ENCODE results near the gene SETBP1.

The SETBP1 gene

GRCh38 chr18:45066886-45067285 is 386.2 kb downstream of the SETBP1 start:
- DNase-seq (ENCODE audit: low read depth in 2 of 2), result no peak

GRCh38 chr18:45068400-45069094 is 387.9 kb downstream of the SETBP1 start:
- DNase-seq (ENCODE audit: low read depth in 2 of 2), result no peak

- DNase-seq (ENCODE audit: low read depth in 2 of 2), result no peak
Measured at GRCh38 chr18:45069546-45069945, 388.9 kb downstream of the SETBP1 start.

GRCh38 chr18:45071956-45072355 is 391.3 kb downstream of the SETBP1 start:
- no peak for DNase-seq (ENCODE audit: low read depth in 2 of 2)

DNA sequence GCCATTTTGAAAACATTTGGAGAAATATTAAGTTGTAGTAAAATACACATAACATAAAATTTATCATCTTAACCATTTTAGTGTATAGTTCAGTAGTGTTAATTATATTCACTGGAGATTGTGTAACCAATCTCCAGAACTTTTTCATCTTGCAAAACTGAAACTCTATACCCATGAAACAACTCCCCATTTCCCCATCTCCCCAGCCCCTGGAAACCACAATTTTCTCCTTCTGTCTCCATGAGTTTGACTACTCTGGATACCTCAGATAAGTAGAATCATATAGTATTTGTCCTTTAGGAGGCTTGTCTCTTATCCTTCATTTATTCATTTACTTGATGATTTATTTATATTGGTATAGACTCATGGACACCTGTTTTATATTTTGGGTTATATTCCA is 392.9 kb downstream of the SETBP1 start:
- DNase-seq (ENCODE audit: low read depth in 2 of 2), result no peak

- DNase-seq (ENCODE audit: low read depth in 2 of 2), result no peak
Measured at GRCh38 chr18:45081566-45082181, 401.0 kb downstream of the SETBP1 start.

DNA sequence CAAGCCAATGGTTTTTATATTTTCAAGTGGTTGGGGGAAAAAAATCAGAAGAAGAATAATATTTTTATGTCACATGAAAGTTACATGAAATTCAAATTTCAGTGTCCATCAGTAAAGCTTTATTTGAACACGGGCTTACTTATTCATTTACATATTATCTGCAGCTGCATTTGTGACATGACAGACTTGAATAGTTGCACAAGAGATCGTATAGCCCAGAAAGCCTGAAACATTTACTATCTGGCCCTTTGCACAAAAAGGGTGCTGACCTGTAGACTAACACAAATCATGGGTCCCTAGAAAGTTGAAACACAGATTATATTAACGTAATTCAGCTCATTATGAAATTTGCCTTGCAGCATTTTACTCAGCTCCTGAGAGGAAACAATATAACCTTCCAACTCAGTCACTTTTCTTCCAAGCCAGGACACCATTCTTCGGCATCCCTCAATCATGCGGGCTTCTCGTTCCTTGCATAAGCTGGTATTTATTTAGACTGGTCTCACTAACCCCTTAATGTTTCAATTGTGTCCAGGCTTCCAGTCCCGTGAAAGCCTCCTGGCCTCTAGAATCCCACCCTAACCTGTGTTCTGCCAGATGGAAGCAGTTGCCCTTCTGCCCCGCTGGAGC is 402.7 kb downstream of the SETBP1 start:
- DNase-seq (ENCODE audit: low read depth in 2 of 2), result no peak

DNA sequence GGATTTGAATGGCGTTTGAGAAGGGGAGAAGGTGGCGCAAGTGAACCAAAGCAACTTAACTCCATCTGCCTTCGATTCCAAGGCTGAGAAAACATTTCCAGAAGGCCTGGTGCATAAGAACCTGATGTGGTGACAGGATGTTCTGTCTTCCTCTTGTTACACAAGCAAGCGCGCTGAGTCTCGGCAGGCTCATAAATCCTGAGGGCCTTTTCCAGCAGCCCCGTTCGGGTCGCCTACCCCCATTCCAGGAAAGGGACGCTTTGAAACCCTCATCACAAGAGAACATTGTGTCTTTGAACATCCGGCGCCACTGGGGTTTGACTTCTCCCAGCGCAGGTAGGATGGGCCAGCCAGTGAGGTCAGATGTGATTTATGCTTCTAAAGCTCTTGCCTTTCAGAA is 403.5 kb downstream of the SETBP1 start:
- DNase-seq (ENCODE audit: low read depth in 2 of 2), result no peak

DNA sequence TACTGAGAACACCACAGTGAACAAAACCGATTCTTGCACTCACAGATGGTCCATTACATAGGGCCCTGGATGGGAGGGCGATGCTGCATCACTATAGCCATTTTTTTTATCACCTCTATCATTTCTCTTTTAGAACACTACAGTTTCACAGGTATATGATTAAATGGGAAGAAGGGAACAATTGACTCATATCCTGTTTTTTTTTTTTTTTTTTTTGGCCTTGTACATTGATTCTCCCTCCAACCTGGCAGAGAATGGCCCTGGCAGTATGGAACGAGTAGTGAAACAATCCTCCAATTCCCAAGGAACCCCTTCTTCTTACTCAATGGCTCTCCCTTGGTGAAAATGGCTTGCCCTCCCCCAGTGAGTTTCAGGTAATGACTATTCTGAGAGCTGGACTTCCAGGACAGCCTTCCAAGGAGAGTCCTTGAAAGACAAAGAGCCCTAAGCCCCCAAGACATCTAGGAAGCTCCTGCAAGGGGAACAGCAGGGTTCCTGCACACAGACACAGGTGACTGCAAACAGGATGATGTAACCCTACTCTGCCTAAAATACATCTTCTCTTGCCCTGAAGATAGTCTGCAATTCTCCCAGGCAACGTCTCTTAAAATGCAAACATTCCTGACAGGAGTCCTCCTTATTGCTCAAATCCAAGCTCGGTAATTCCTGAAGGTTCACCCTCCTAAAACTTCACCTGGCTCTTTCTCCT is 405.4 kb downstream of the SETBP1 start:
- DNase-seq (ENCODE audit: low read depth in 2 of 2), result no peak

- DNase-seq (ENCODE audit: low read depth in 2 of 2), result no peak
Measured at GRCh38 chr18:45086777-45087176, 406.1 kb downstream of the SETBP1 start.

DNA sequence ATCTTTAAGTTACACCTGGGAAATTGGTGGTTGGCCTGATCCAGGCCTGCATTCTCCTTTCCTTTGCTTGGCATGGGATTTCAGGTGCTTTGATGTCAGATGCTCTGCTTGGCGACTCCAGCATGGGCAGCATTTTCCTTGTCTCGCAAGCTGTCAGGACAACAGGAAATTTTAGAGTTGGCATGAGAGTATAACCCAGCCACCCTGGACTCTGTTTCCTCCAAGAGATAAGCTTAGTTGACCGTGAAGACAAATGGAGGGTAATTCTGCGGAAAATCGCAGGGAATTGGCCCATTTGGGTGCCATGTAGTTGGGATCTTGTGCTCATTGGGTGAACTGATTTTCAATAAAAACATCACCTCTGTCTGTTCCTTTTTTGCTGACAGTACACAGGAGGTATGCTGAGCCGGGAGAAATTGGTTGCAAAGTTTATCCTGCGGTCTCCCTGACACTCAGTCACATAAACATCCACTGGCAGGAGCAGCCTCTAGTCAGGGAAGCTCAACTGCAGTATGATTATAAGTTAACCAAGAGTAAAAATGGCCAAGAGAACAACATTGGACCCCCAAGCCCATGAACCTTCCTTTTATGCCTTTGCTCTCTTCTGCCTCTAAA is 409.9 kb downstream of the SETBP1 start:
- no peak for DNase-seq (ENCODE audit: low read depth in 2 of 2)

DNA sequence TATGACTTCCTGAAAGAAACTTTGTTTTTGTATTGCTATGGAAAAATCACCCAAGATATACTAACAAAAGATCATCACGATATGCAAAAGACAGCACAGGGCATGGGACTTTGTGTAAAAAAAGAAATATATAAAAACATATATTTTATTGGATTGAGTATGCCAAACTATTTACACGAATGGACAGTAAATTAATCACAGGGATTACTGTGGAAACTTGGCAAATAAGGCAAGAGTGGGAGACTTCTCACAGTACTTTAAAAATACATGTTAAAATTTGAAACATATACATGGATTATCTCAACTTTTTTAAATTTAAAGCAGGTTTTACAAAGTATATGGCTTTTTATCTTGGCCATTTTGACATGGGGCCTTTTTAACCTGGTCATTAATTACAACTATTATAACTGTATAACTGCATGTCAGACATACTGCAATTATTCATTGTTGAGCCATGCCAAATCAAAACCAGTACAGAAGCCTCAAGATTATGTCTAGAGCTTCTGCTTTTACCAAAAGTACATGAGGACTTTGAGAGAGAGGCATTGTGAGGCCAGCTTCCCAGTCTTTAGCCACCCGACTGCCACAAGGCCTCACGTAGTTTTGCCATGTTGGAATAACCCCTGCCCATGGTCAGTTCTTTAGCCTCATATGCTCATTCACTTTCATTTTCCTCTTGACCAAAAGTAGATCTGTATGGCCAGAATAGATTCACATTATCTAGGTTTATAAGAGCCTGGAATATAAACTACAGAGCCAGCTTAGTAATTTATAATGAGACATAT is 419.8 kb downstream of the SETBP1 start:
- no peak for DNase-seq (ENCODE audit: low read depth in 2 of 2)

DNA sequence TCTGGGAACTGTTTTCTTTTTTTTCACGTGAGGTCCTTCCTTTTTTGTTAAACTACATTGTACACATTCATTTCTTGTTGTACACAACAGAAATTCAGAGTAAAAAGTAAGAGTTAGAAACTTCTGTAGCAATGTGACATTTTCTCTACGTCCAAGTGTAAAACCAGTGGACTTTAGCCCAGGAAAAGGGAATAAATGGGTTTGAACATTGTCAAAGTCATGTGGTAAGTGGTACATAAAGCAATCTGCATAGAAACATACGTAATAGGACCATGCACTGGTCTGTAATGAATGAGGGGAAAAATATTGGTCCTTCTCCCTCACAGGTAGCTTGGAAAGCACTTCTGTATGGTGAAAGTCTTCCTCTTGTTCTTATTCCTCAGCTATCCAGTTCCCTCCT is 421.4 kb downstream of the SETBP1 start:
- DNase-seq (ENCODE audit: low read depth in 2 of 2), result no peak

DNA sequence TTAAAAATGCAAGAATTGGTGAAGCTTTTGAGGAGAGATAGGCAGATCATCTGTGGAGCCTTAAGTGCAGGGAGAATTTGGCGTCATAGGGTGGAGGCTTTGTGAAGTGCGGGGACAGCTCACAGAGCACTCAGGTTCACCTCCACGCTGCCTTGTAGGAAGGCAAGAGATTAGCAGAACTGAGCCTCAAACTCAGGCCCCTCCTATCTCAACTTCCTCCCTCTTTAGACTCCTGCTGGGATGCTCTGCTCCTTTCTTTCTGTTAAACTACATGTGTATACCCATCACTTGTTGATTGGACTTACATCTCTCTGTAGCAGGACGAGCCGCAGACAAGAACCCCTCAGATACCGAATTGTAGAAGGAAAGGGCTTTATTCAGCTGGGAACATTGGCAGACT is 422.2 kb downstream of the SETBP1 start:
- no peak for DNase-seq (ENCODE audit: low read depth in 2 of 2)

GRCh38 chr18:45103319-45104048 is 422.8 kb downstream of the SETBP1 start:
- DNase-seq (ENCODE audit: low read depth in 2 of 2), result no peak

DNA sequence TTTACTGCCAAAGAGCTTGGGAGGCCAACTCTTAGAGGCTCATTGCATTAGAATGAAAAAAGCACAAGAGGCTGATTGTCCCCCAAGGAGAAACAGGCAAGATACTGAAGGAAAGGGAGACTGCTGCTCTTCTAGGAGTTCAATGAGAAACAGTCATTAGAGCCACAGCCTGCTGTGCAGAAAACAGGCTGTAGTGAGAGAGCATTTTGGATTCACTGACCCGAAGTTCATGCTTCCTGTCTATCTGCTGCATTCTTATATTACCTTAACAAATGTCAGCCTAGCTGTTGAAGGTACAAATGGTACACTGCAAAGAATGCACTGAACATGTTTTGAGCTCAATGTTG is 423.3 kb downstream of the SETBP1 start:
- DNase-seq (ENCODE audit: low read depth in 2 of 2), result no peak

DNA sequence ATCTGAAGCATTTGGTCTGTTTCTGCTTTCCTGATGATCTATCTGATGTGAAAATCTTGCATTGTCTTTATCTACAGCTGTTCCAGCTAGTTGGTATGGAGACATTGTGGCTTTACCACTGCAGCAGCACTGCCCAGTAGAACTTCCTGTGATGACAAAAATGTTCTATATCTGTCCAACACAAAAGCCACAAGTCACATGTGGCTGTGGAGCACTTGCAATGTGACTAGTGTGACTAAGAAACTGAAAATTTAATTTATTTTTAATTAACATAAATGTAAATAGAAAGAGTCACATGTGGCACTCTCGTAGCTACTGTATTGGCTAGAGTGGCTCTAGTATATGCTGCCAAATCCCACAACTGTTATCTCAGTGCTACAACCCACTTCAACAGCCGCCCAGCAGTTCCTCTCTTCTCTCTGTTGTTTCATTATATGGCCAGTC is 425.7 kb downstream of the SETBP1 start:
- no peak for DNase-seq (ENCODE audit: low read depth in 2 of 2)

- DNase-seq (ENCODE audit: low read depth in 2 of 2), result no peak
Measured at GRCh38 chr18:45107425-45107824, 426.7 kb downstream of the SETBP1 start.

GRCh38 chr18:45108754-45109153 is 428.1 kb downstream of the SETBP1 start:
- no peak for DNase-seq (ENCODE audit: low read depth in 2 of 2)

DNA sequence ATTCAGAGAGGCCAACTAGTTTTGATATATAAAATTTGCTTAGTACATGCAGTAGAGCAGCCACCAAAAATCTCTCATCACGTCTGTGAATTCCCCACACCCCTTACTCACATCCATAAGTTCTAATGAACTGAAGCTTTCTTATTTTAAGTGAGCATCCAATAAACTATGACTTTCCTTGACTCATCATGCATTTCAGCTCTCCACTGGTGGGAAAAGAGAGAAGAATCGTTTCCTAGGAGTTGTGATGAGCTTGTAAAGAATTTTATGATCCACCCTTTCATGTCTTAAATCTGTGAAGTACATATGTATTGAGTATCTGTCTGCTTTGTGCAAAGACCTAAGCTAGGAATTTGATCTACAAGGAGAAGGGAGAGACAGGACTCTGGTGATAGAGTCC is 428.6 kb downstream of the SETBP1 start:
- no peak for DNase-seq (ENCODE audit: low read depth in 2 of 2)

- no peak for DNase-seq (ENCODE audit: low read depth in 2 of 2)
Measured at GRCh38 chr18:45109706-45110105, 429.0 kb downstream of the SETBP1 start.

All from stimulated activated CD4-positive, alpha-beta T cell treated with anti-CD3 and anti-CD28 coated beads, Interleukin-1b, Interleukin-23, amount 100 ng/mL, for 1 hour (primary cell).